Skeletal muscle tissue (tissue), 4 donors: ENCODE data around the gene RNF41. TPM values are rescaled to one million over a fixed set of nuclear protein-coding genes. Genes with fewer than 3 reads are reported as not detected.

ENCODE experiments used
- H3K27ac ChIP-seq: one replicate; pipeline ENCODE4 v1.7.0; 2013; ENCODE audit warnings: mild to moderate bottlenecking, low read depth, low read length, inconsistent platforms
- H3K27me3 ChIP-seq, 3 donors: one replicate each; pipeline ENCODE4 v1.7.0; 2013; ENCODE audit warnings: low read length in 3 of 3; ENCODE audit not compliant: control insufficient read depth in 3 of 3, insufficient read depth in 3 of 3
- H3K36me3 ChIP-seq, 3 donors: one replicate each; pipeline ENCODE4 v1.7.0; 2013; ENCODE audit warnings: low read length in 3 of 3; ENCODE audit not compliant: control insufficient read depth in 3 of 3, insufficient read depth in 3 of 3
- H3K4me1 ChIP-seq, 3 donors: one replicate each; pipeline ENCODE4 v1.7.0; 2013; ENCODE audit warnings: low read length in 3 of 3, mild to moderate bottlenecking in 3 of 3; ENCODE audit not compliant: control insufficient read depth in 3 of 3, insufficient read depth in 3 of 3
- H3K4me3 ChIP-seq, 3 donors: one replicate each; pipeline ENCODE4 v1.7.0; 2013; ENCODE audit warnings: low read length in 3 of 3
- H3K9ac ChIP-seq, 3 donors: one replicate each; pipeline ENCODE4 v1.7.0; 2013; ENCODE audit warnings: low read length in 3 of 3, mild to moderate bottlenecking in 3 of 3, moderate library complexity in 2 of 3, low read depth in 1 of 3
- H3K9me3 ChIP-seq, 3 donors: one replicate each; pipeline ENCODE4 v1.7.0; 2013; ENCODE audit warnings: low read length in 3 of 3; ENCODE audit not compliant: control insufficient read depth in 3 of 3
- total RNA-seq: library from RNA; depleted of rRNA; stranded (reverse); fragments of >200 nt; gene quantifications from one replicate; pipeline ENCODE4 v1.2.3, GENCODE V29; 2014
- donor health status: Osteomylitis.

The RNF41 gene
- total RNA-seq, 1 donor from 2014 or later = 30.8 TPM

GRCh38 chr12:56260380-56260779 is 38.7 kb upstream of the RNF41 start:
- Histone ChIP-seq H3K27me3 (no peaks in the 10 kb centered on the region), H3K27ac (peak overlapping the region; percentile 85), H3K9ac (no peak overlapping the region), H3K4me3 (peak overlapping the region in 1 of 3 donors; percentile 22), H3K9me3 (no peaks in the 10 kb centered on the region), H3K4me1 (peaks cover 40 to 49% (median 43%) of the 10 kb centered on the region in 3 donors), H3K36me3 (peaks cover 6 to 17% (median 13%) of the 10 kb centered on the region in 3 donors)

- H3K36me3 ChIP-seq = peaks cover 20 to 31% (median 26%) of the 10 kb centered on the region in 3 donors
- peak overlapping the region; percentile 89 for H3K27ac ChIP-seq
- peak overlapping the region; percentile 78 to 94 (median 88) for H3K9ac ChIP-seq
- peaks cover 40 to 49% (median 43%) of the 10 kb centered on the region in 3 donors for H3K4me1 ChIP-seq
- no peaks in the 10 kb centered on the region for H3K27me3 ChIP-seq
- H3K9me3 ChIP-seq = no peaks in the 10 kb centered on the region
- H3K4me3 ChIP-seq = peak overlapping the region; percentile 84 to 90 (median 84)
Observed at GRCh38 chr12:56258820-56259183, 37.1 kb upstream of the RNF41 start.

GRCh38 chr12:56258068-56258819 is 36.5 kb upstream of the RNF41 start, which contains the start of gene ANKRD52:
ANKRD52 (minus strand) TSS chr12:56258384; CDS start chr12:56258269, 115 bp downstream.
- Histone ChIP-seq H3K4me1 (peaks cover 40 to 49% (median 43%) of the 10 kb centered on the region in 3 donors), H3K27ac (peak within 1 kb of the TSS; percentile 89), H3K9ac (peak within 1 kb of the TSS; percentile 78 to 94 (median 88)), H3K4me3 (peak within 1 kb of the TSS; percentile 84 to 90 (median 84)), H3K27me3 (no peaks in the 10 kb centered on the region), H3K9me3 (no peaks in the 10 kb centered on the region), H3K36me3 (peaks cover 26 to 37% (median 32%) of the 10 kb centered on the region in 3 donors)

GRCh38 chr12:56257491-56258067 is 35.9 kb upstream of the RNF41 start:
- Histone ChIP-seq H3K4me1 (peaks cover 40 to 49% (median 43%) of the 10 kb centered on the region in 3 donors), H3K9ac (peak overlapping the region; percentile 77 to 94 (median 83)), H3K27me3 (no peaks in the 10 kb centered on the region), H3K27ac (peak overlapping the region; percentile 89), H3K36me3 (peaks cover 32 to 44% (median 38%) of the 10 kb centered on the region in 3 donors), H3K4me3 (peak overlapping the region; percentile 83 to 90 (median 84)), H3K9me3 (no peaks in the 10 kb centered on the region)

- Histone ChIP-seq H3K27ac (peak overlapping the region; percentile 89), H3K27me3 (no peaks in the 10 kb centered on the region), H3K36me3 (peaks cover 37 to 49% (median 44%) of the 10 kb centered on the region in 3 donors), H3K4me3 (peak overlapping the region; percentile 83 to 90 (median 84)), H3K9ac (peak overlapping the region; percentile 77 to 94 (median 83)), H3K4me1 (peaks cover 40 to 47% (median 43%) of the 10 kb centered on the region in 3 donors), H3K9me3 (no peaks in the 10 kb centered on the region)
Observed at GRCh38 chr12:56257071-56257470, 35.3 kb upstream of the RNF41 start.

- Histone ChIP-seq H3K27me3 (no peaks in the 10 kb centered on the region), H3K4me1 (peaks cover 36 to 41% (median 40%) of the 10 kb centered on the region in 3 donors), H3K36me3 (peaks cover 44 to 54% (median 48%) of the 10 kb centered on the region in 3 donors), H3K9me3 (no peaks in the 10 kb centered on the region), H3K27ac (peak overlapping the region; percentile 89), H3K4me3 (peak overlapping the region; percentile 83 to 90 (median 84)), H3K9ac (peak overlapping the region; percentile 7 to 94 (median 83))
Observed at GRCh38 chr12:56256326-56256960, 34.7 kb upstream of the RNF41 start.

- no peaks in the 10 kb centered on the region for H3K9me3 ChIP-seq
- no peak overlapping the region for H3K4me3 ChIP-seq
- peak overlapping the region in 2 of 3 donors; percentile 24 to 53 for H3K9ac ChIP-seq
- peaks cover 47 to 54% (median 48%) of the 10 kb centered on the region in 3 donors for H3K36me3 ChIP-seq
- H3K27ac ChIP-seq = peak overlapping the region; percentile 89
- H3K27me3 ChIP-seq = no peaks in the 10 kb centered on the region
- peaks cover 31 to 33% (median 32%) of the 10 kb centered on the region in 3 donors for H3K4me1 ChIP-seq
Observed at GRCh38 chr12:56255671-56256070, 33.9 kb upstream of the RNF41 start.

- Histone ChIP-seq H3K9ac (no peak overlapping the region), H3K27ac (no peak overlapping the region), H3K4me3 (no peak overlapping the region), H3K9me3 (no peaks in the 10 kb centered on the region), H3K27me3 (no peaks in the 10 kb centered on the region), H3K36me3 (peaks cover 62 to 71% (median 64%) of the 10 kb centered on the region in 3 donors), H3K4me1 (peaks cover 22 to 24% (median 22%) of the 10 kb centered on the region in 3 donors)
Observed at GRCh38 chr12:56253091-56253490, 31.4 kb upstream of the RNF41 start.

- no peaks in the 10 kb centered on the region for H3K27me3 ChIP-seq
- H3K27ac ChIP-seq = no peak overlapping the region
- H3K4me3 ChIP-seq = no peak overlapping the region
- H3K9me3 ChIP-seq = no peaks in the 10 kb centered on the region
- peaks cover 22% of the 10 kb centered on the region in 3 donors for H3K4me1 ChIP-seq
- peaks cover 66 to 76% (median 68%) of the 10 kb centered on the region in 3 donors for H3K36me3 ChIP-seq
- H3K9ac ChIP-seq = peak overlapping the region in 1 of 3 donors; percentile 19
Observed at GRCh38 chr12:56252649-56253048, 30.9 kb upstream of the RNF41 start.
